NOMO-1 treated with dmso at 0.1 percent for 144 hours (cell line): ENCODE data around the gene KSR1.
A peak's percentile ranks its signal among the peaks of the same experiment; 100 is the strongest.
"Not testable (repeated sequence)": the region's sequence is repeated elsewhere in the genome, so short reads cannot be mapped to it uniquely, and the experiment has no call there.

Source experiments
- DNase-seq: peaks from one replicate; lab custom pipeline; 2025; ENCODE audit not compliant: unreplicated experiment; lab: John Stamatoyannopoulos, UW

Gene KSR1

GRCh38 chr17:27455914-27456680 lies at the start of gene KSR1:
KSR1 (plus strand) TSS chr17:27456448; CDS start chr17:27456644, 196 bp downstream.
- peak; percentile 45 for DNase-seq

GRCh38 chr17:27407916-27408864 lies 48.1 kb upstream of the KSR1 start:
- DNase-seq: no peak

GRCh38 chr17:27408891-27409290 lies 47.4 kb upstream of the KSR1 start:
- DNase-seq: no peak

- not testable (repeated sequence) for DNase-seq
Measured at GRCh38 chr17:27412158-27412557, 44.1 kb upstream of the KSR1 start.

- DNase-seq: peak; percentile 23
Measured at GRCh38 chr17:27413315-27413714, 42.9 kb upstream of the KSR1 start.

GRCh38 chr17:27413792-27414191 lies 42.5 kb upstream of the KSR1 start:
- DNase-seq: peak; percentile 67

- DNase-seq: no peak
Measured at GRCh38 chr17:27414271-27414670, 42.0 kb upstream of the KSR1 start.

- DNase-seq: no peak
Measured at GRCh38 chr17:27414694-27415093, 41.6 kb upstream of the KSR1 start.

GRCh38 chr17:27415120-27415795 lies 41.0 kb upstream of the KSR1 start:
- DNase-seq: no peak

GRCh38 chr17:27417596-27418365 lies 38.5 kb upstream of the KSR1 start:
- DNase-seq: no peak

GRCh38 chr17:27418366-27418615 lies 38.0 kb upstream of the KSR1 start:
- DNase-seq: no peak

- no peak for DNase-seq
Measured at GRCh38 chr17:27419156-27419555, 37.1 kb upstream of the KSR1 start.

GRCh38 chr17:27420211-27420950 lies 35.9 kb upstream of the KSR1 start:
- no peak for DNase-seq

- no peak for DNase-seq
Measured at GRCh38 chr17:27421111-27421510, 35.1 kb upstream of the KSR1 start.

GRCh38 chr17:27421626-27422025 lies 34.6 kb upstream of the KSR1 start:
- DNase-seq: not testable (repeated sequence)

- DNase-seq: no peak
Measured at GRCh38 chr17:27422601-27423000, 33.6 kb upstream of the KSR1 start.

- DNase-seq: no peak
Measured at GRCh38 chr17:27423651-27424050, 32.6 kb upstream of the KSR1 start.

- no peak for DNase-seq
Measured at GRCh38 chr17:27424516-27424915, 31.7 kb upstream of the KSR1 start.

GRCh38 chr17:27424941-27425340 lies 31.3 kb upstream of the KSR1 start:
- no peak for DNase-seq

- not testable (repeated sequence) for DNase-seq
Measured at GRCh38 chr17:27425571-27425970, 30.7 kb upstream of the KSR1 start.
